GM12891 (cell line): ENCODE measurements around the gene TADA1.
"Not testable (repeated sequence)": the region's sequence is repeated elsewhere in the genome, so short reads cannot be mapped to it uniquely, and the experiment has no call there.

Source experiments
- DNase-seq: peaks from one replicate; pipeline ENCODE4 v3.0.0; 2011; ENCODE audit warnings: low spot score; ENCODE audit not compliant: insufficient read length
- FAIRE-seq: peaks from 2 replicates; lab custom pipeline; 2011; peaks lifted over from hg19 to GRCh38; lab: Jason Lieb, UNC
- PAX5 ChIP-seq: IDR thresholded peaks from 2 replicates; pipeline ENCODE4 v1.6.1; 2011; ENCODE audit warnings: low read length, moderate library complexity, mild to moderate bottlenecking; ENCODE audit not compliant: insufficient read depth, severe bottlenecking
- POLR2A ChIP-seq: IDR thresholded peaks from 2 replicates; pipeline ENCODE4 v1.6.1; 2011; ENCODE audit warnings: low read depth, low read length, control low read depth
- POLR2AphosphoS5 ChIP-seq: IDR thresholded peaks from 2 replicates; pipeline ENCODE4 v1.6.1; 2011; ENCODE audit warnings: low read depth, low read length, control low read depth
- POU2F2 ChIP-seq: IDR thresholded peaks from 2 replicates; pipeline ENCODE4 v1.6.1; 2011; ENCODE audit warnings: low read depth, mild to moderate bottlenecking, control low read depth, low read length, moderate library complexity
- SPI1 ChIP-seq: IDR thresholded peaks from 2 replicates; pipeline ENCODE4 v1.6.1; 2011; ENCODE audit warnings: low read depth, low read length, control low read depth
- TAF1 ChIP-seq: IDR thresholded peaks from 2 replicates; pipeline ENCODE4 v1.6.1; 2011; ENCODE audit warnings: low read depth, low read length, control low read depth

TADA1 gene

GRCh38 chr1:166895766-166896165 lies 19.7 kb upstream of the TADA1 start:
- FAIRE-seq (no peak), DNase-seq (no peak)
- no peak for TF ChIP-seq POLR2A
- TF ChIP-seq POU2F2: no peak
- TF ChIP-seq PAX5: no peak
- no peak for TF ChIP-seq SPI1

DNA sequence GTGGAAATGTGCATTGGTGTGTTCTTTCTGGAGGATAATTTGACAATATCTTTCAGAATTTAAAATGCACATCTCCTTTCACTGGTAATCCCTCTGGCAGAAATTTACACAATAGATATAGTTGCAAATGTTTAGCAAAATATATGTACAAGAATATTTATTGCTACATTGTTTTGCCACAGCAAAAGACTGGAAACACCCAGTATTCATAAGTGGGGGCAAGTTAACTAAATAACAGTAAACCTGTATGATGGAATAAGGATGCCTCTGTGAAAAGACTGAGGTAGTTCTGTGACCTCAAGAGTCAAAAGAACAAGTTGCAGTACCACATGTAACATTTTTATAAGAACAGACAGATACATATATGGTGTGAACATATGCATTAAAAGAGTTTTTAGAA lies 13.7 kb upstream of the TADA1 start:
- no peak for TF ChIP-seq TAF1
- TF ChIP-seq POLR2AphosphoS5: no peak
- TF ChIP-seq PAX5: no peak
- no peak for TF ChIP-seq POLR2A
- TF ChIP-seq POU2F2: no peak
- TF ChIP-seq SPI1: no peak
- FAIRE-seq: no peak
- no peak for DNase-seq

- DNase-seq (no peak), FAIRE-seq (no peak)
- TF ChIP-seq PAX5 (no peak), POU2F2 (no peak), SPI1 (no peak), POLR2A (no peak), TAF1 (no peak), POLR2AphosphoS5 (no peak)
These were observed 12.5 kb upstream of the TADA1 start for GRCh38 chr1:166888373-166889111.

- TF ChIP-seq POLR2AphosphoS5 (no peak), TAF1 (no peak), PAX5 (no peak)
- FAIRE-seq (peak; percentile 50), DNase-seq (no peak)
These were observed 8.9 kb upstream of the TADA1 start for GRCh38 chr1:166884971-166885370.

DNA sequence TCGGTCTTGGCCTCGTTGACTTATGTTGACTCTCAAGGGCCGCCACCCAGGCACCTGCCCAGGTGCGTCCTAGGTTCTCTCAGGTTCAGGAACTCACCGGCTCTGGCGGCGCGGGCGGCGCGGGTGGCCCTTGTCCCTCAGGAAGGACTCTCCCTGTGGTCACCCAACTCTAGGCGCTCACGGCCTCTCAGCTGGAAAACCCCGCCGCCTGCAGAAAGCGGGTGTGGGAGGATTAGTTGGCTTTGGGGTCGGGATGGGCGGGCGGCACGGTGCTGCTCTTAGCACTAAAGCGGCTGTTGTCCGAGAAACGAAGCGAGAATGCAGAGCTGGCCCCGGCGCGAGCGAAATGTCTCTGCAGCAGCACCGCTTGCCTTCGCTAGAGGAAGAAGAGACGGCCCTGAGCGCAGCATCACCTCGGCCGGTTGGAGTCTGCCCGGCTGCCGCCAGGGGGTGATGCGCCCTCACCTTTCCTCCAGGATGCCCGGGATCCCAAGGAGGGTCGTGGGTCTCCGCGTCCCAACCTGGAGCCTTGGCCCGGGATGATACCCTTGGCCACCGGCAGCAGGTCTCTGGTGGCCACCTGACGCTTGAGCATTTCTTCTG lies 8.1 kb upstream of the TADA1 start:
- FAIRE-seq (peak; percentile 58), DNase-seq (peak; percentile 23)

DNA sequence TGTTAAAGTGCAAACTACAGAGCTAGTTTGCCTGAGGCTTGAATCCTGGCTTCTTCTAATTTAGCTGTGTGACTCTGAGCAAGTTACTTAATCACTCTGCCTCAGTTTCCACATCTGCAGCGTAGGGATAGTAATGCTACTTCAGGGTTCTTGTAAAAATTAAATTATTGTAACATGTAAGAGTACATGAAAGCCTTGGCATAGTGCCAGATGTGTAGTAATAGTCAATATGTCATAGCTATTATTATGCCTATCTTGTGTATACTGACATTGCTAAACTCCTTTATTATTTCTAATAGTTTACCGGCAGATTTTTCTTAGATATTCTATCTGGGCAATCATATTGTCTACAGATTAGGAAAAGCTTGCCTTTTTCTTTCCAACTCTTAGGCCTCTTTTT lies 6.8 kb upstream of the TADA1 start:
- no peak for TF ChIP-seq PAX5
- no peak for FAIRE-seq
- no peak for DNase-seq

More for the DNA sequence above, 8.1 kb upstream of the TADA1 start:
- TF ChIP-seq TAF1 (no peak), SPI1 (no peak), POLR2AphosphoS5 (no peak), POU2F2 (no peak), PAX5 (no peak), POLR2A (no peak)

DNA sequence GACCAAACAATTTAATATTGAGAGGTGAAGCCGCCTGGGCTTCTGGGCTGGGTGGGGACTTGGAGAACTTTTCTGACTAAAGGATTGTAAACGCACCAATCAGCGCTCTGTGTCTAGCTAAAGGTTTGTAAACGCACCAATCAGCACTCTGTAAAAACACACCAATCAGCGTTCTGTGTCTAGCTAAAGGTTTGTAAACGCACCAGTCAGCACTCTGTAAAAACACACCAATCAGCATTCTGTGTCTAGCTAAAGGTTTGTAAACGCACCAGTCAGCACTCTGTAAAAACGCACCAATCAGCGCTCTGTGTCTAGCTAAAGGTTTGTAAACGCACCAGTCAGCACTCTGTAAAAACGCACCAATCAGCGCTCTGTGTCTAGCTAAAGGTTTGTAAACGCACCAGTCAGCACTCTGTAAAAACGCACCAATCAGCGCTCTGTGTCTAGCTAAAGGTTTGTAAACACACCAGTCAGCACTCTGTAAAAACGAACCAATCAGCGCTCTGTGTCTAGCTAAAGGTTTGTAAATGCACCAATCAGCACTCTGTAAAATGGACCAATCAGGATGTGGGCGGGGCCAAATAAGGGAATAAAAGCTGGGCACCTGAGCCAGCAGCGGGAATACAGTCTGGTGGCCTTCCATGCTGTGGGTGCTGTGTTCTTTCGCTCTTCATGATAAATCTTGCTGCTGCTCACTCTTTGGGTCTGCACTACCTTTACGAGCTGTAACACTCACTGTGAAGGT lies 2.3 kb upstream of the TADA1 start:
- not testable (repeated sequence) for DNase-seq, FAIRE-seq

GRCh38 chr1:166876540-166876838 lies 425 bp upstream of the TADA1 start:
- TF ChIP-seq POU2F2 (no peak), POLR2A (no peak), TAF1 (no peak), POLR2AphosphoS5 (no peak), SPI1 (no peak), PAX5 (no peak)
- no peak for FAIRE-seq
- DNase-seq: no peak

DNA sequence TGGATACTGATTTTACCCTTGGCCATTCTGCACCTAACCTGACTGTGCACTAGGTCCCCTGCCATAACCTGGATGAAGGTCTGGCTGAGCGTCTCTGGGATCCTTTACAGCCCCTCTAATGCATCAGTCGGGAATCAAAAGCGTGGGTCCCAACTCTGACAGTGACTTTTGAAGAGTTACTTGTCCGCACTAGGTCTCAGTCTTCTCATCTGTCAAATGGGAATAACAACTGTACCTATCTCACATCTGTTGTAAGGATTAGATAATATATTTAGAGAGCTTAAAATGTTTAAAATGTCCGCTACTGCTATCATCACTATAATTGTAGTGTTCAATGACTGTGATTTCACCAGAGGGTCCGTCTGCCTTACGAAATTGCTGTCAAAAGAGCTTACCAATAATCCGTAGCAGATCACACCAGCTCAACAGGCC lies 746 bp downstream of the TADA1 start:
- TF ChIP-seq TAF1: no peak
- TF ChIP-seq SPI1: no peak
- no peak for TF ChIP-seq PAX5
- no peak for TF ChIP-seq POLR2AphosphoS5
- TF ChIP-seq POU2F2: no peak
- no peak for TF ChIP-seq POLR2A
- FAIRE-seq (peak; percentile 51), DNase-seq (no peak)

DNA sequence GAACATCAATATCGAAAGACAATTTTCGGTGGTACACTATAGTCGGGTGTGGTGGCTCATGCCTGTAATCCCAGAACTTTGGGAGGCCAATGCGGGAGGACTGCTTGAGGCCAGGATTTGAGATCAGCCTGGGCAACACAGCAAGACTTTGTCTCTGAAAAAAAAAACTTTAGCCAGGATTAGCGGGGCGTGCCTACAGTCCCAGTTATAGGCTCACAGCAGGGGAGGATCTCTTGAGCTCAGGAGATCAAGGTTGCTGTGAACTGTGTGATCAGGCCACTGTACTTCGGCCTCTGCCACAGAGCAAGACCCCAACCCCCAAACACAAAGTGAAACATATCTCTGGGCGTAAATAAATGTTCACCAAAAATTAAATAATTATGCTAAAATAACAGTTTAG lies 1.6 kb downstream of the TADA1 start:
- FAIRE-seq (no peak), DNase-seq (no peak)
- TF ChIP-seq PAX5: no peak
- TF ChIP-seq SPI1: no peak
- TF ChIP-seq POLR2A: no peak
- TF ChIP-seq POU2F2: no peak
- TF ChIP-seq TAF1: no peak
